ENCODE results near the gene SPTBN1. TPM values are rescaled to one million over a fixed set of nuclear protein-coding genes. Genes with fewer than 3 reads are reported as not detected.

Gene SPTBN1
- total RNA-seq, 2 experiments from 2014 or later: 103 to 107 TPM

DNA sequence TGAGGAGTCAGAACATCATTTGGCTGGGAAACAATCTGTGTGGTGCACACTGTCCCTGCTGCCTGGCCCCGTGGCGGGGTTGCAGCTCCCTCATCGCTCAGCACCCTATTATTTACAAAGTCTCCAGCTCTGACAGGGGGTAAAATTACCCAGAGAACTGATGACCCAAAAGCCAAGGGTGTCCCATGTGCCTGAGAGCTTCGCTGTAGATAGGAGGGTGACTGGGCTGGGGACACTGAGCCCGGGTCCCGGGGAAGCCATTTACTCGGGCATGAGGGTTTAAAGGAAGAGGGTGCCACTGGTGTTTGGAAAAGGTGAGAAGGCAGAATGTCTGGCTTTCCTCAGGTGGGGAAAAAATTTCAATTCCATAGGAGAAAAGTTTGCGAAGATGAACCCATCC lies 219.2 kb downstream of the SPTBN1 start:
- intact Hi-C loops (cut with micrococcal nuclease): no loop called here
- peaks cover 6% of the 10 kb centered on the region for H3K36me3 Mint-ChIP-seq (ENCODE audit: low read depth)
- no peak overlapping the region for H3K4me3 Mint-ChIP-seq
- DNase-seq: no peak
- no peak overlapping the region for H3K27ac Mint-ChIP-seq
- no peaks in the 10 kb centered on the region for H3K9me3 Mint-ChIP-seq
- H3K4me1 Mint-ChIP-seq (ENCODE audit: low read depth): peaks cover 24% of the 10 kb centered on the region
- CTCF ChIA-PET: interaction anchor here (0.6 to 6.5 kb wide), 3 partner anchors 9 to 338 kb away, joined by 3 to 50 read pairs (median 17); no protein-coding TSS in a partner anchor
- peaks cover 32% of the 10 kb centered on the region for H3K27me3 Mint-ChIP-seq (ENCODE audit: low read depth)

DNA sequence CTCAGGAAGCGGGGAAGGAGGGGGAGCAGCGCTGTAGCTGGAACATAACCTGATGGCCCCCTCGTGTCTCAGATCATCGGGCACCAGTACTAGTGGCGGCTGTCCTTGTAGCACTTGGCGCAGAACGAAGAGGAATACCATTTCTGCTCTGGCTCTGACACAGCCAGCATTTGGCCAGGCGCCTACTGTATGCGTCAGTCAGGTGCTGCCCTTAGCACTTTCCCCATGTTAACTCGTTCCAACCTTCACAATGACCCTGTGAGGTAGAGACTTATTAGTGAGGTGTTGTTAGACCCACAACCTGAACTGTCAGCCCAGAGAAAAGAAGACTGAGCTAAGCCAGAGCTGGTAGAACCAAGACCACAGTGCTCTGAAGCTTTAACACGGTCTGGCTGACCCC lies 219.6 kb downstream of the SPTBN1 start:
- CTCF ChIA-PET: interaction anchor here (0.6 to 6.5 kb wide), 3 partner anchors 9 to 337 kb away, joined by 3 to 50 read pairs (median 17); no protein-coding TSS in a partner anchor
- intact Hi-C loops (cut with micrococcal nuclease): no loop called here
- Mint-ChIP-seq H3K36me3 (ENCODE audit: low read depth) (peaks cover 5% of the 10 kb centered on the region), H3K4me3 (no peak overlapping the region), H3K4me1 (ENCODE audit: low read depth) (peaks cover 28% of the 10 kb centered on the region), H3K9me3 (no peaks in the 10 kb centered on the region), H3K27me3 (ENCODE audit: low read depth) (peaks cover 33% of the 10 kb centered on the region), H3K27ac (no peak overlapping the region)
- DNase-seq: no peak

DNA sequence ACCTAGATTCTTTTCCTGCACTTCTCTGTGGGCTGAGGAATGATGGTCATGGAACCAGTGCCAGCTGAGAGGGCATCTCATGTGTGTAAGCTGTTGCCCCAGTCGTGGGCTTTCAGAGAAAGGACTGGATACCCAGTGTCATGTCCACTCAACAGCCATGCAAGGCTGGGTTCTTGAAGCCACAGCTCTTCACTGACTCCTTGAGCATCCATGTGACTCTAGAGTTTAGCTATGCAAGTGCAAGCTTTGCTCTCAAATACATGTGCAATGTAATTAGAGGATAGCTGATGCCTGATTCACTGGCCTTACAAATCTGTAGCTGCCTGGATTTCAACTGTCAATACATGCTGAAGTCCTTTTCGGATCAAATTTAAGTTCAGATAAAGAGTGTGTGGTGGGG lies 220.5 kb downstream of the SPTBN1 start:
- H3K9me3 Mint-ChIP-seq: no peaks in the 10 kb centered on the region
- no peak for DNase-seq

DNA sequence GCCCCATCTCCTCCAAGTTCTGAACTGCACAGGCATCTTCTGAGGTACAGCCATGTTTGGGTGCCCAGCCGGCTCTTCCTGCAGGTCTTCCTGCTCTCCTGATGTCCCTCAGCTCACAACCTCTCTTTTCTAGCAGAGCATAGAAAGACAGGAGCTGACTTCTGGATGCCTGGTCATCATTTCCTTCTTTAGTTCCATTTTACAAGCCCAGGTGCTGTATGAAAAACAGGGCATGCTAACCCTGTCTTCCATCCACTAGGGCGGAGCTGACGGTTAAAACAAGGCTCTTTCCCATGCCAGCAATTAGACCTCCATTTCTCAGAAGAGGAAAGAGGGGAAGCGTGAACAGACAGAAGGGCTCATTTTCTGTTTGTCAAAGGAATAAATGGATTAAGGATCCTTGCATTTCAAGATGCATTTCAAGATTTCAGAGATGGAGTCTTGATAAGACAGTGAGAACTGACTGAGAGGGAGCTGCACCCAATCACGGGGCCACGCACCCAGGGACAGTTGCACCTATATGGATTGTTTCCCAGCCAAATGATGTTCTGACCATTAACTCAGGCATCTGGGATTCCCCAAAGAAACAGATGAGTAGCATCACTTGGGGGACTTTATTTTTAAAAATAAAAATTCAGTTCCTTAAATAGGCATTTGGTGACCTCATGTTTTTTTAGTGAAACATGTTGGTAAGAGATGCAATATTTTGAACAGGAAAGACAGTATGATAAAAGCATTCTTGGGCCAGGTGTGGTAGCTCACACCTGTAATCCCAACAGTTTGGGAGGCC lies 221.5 kb downstream of the SPTBN1 start:
- no peak overlapping the region for H3K4me3 Mint-ChIP-seq
- DNase-seq: no peak
- H3K27ac Mint-ChIP-seq: no peak overlapping the region
- H3K9me3 Mint-ChIP-seq: no peaks in the 10 kb centered on the region
- no peaks in the 10 kb centered on the region for H3K36me3 Mint-ChIP-seq (ENCODE audit: low read depth)
- intact Hi-C loops (cut with micrococcal nuclease): no loop called here
- H3K27me3 Mint-ChIP-seq (ENCODE audit: low read depth): peaks cover 39% of the 10 kb centered on the region
- CTCF ChIA-PET: interaction anchor here (2.0 to 6.5 kb wide), 3 partner anchors 11 to 27 kb away, joined by 4 to 50 read pairs (median 17); no protein-coding TSS in a partner anchor
- peaks cover 33% of the 10 kb centered on the region for H3K4me1 Mint-ChIP-seq (ENCODE audit: low read depth)

More for the DNA sequence above, 220.5 kb downstream of the SPTBN1 start:
- Mint-ChIP-seq H3K4me1 (ENCODE audit: low read depth) (peaks cover 35% of the 10 kb centered on the region), H3K36me3 (ENCODE audit: low read depth) (no peaks in the 10 kb centered on the region), H3K27me3 (ENCODE audit: low read depth) (peaks cover 39% of the 10 kb centered on the region), H3K27ac (no peak overlapping the region), H3K4me3 (no peak overlapping the region)
- CTCF ChIA-PET: interaction anchor here (3.3 to 6.5 kb wide), 2 partner anchors 10 to 28 kb away, joined by 17 to 50 read pairs; no protein-coding TSS in a partner anchor
- intact Hi-C loops (cut with micrococcal nuclease): no loop called here

DNA sequence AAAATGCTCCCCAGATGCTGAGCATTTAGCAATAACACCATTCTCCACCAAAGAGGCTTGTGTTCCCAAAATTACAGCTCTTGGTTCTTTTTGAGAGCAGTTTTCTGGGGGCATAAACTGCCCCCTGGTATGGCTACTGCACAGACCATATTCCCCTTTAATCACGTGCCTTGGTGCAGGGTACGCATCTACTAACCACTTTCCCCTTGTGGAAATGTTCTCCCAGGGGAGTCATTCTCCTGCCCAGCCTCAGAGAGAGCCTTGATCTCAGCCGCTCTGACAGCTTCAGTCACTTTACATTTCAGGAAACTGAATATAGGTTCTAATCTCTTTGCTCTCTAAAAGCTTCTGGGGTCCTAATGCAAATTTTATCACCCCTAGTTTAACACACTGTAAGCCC lies 222.6 kb downstream of the SPTBN1 start:
- DNase-seq: no peak
- peaks cover 38% of the 10 kb centered on the region for H3K27me3 Mint-ChIP-seq (ENCODE audit: low read depth)
- intact Hi-C loops (cut with micrococcal nuclease): no loop called here

DNA sequence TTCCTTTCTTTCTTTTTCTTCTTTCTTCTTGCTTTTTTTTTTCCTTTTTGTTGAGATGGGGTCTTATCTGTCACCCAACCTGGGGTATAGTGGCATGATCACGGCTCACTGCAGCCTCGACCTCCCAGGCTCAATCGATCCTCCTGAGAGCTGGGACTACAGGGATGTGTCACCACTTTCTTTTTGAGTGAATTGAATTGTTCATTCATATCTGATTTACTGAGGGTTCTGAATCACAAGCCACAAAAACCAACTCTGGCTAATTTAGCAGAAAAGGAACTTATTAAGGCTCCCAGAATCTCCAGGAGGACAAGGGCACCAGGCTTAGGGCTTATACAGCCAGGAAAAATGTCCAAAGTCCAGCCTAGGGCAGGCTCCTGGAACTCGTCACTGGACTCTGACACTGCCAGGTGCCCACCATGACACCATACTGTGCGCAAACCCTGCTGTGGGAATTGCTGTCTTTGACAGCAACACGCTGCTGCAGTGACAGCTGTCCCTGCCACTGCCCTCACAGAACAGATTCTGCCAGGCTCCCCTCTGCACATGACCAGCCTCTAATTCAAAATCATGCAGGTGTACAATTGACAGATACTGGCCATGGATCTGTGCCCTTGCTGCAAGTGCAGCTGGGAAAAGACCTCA lies 224.4 kb downstream of the SPTBN1 start:
- H3K4me3 Mint-ChIP-seq: no peak overlapping the region
- CTCF ChIA-PET: interaction anchor here (0.6 to 6.5 kb wide), 7 partner anchors 14 to 668 kb away, joined by 3 to 50 read pairs (median 4); no protein-coding TSS in a partner anchor
- no peaks in the 10 kb centered on the region for H3K9me3 Mint-ChIP-seq
- H3K27ac Mint-ChIP-seq: peak overlapping the region; percentile 11
- intact Hi-C loops (cut with micrococcal nuclease): loop anchor here (1.0 to 10.0 kb wide), 9 partner anchors 7 to 626 kb away; partner anchors contain the start of gene EML6
- H3K27me3 Mint-ChIP-seq (ENCODE audit: low read depth): peaks cover 37% of the 10 kb centered on the region
- H3K4me1 Mint-ChIP-seq (ENCODE audit: low read depth): peaks cover 18% of the 10 kb centered on the region
- peak; percentile 68 for DNase-seq
- H3K36me3 Mint-ChIP-seq (ENCODE audit: low read depth): no peaks in the 10 kb centered on the region

More for the DNA sequence above, 222.6 kb downstream of the SPTBN1 start:
- no peak overlapping the region for H3K4me3 Mint-ChIP-seq
- CTCF ChIA-PET: interaction anchor here (0.5 to 6.5 kb wide), 7 partner anchors 12 to 737 kb away, joined by 3 to 50 read pairs (median 4); no protein-coding TSS in a partner anchor
- no peaks in the 10 kb centered on the region for H3K36me3 Mint-ChIP-seq (ENCODE audit: low read depth)
- no peaks in the 10 kb centered on the region for H3K9me3 Mint-ChIP-seq
- H3K4me1 Mint-ChIP-seq (ENCODE audit: low read depth): peaks cover 22% of the 10 kb centered on the region
- H3K27ac Mint-ChIP-seq: no peak overlapping the region

DNA sequence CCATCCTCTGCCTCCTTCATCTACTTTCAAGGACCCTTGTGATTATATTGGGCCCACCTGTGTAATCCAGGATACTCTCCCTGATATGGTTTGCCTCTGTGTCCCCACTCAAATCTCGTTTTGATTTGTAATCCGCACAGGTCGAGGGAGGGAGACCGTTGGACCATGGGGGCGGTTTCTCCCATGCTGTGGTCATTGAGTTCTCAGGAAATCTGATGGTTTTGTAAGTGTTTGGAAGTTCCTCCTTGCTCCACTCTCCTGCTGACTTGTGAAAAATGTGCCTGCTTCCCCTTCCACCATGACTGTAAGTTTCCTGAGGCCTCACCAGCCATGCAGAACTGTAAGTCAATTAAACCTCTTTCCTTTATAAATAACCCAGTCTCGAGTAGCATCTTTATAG lies 225.3 kb downstream of the SPTBN1 start:
- CTCF ChIA-PET: interaction anchor here (0.5 to 6.5 kb wide), 4 partner anchors 15 to 96 kb away, joined by 3 to 50 read pairs (median 6); no protein-coding TSS in a partner anchor
- no peak for DNase-seq
- H3K36me3 Mint-ChIP-seq (ENCODE audit: low read depth): no peaks in the 10 kb centered on the region
- H3K9me3 Mint-ChIP-seq: no peaks in the 10 kb centered on the region
- H3K4me3 Mint-ChIP-seq: no peak overlapping the region
- no peak overlapping the region for H3K27ac Mint-ChIP-seq
- peaks cover 18% of the 10 kb centered on the region for H3K4me1 Mint-ChIP-seq (ENCODE audit: low read depth)
- H3K27me3 Mint-ChIP-seq (ENCODE audit: low read depth): peaks cover 32% of the 10 kb centered on the region
- intact Hi-C loops (cut with micrococcal nuclease): loop anchor here (1.0 to 10.0 kb wide), 4 partner anchors 8 to 627 kb away; no protein-coding TSS in a partner anchor

DNA sequence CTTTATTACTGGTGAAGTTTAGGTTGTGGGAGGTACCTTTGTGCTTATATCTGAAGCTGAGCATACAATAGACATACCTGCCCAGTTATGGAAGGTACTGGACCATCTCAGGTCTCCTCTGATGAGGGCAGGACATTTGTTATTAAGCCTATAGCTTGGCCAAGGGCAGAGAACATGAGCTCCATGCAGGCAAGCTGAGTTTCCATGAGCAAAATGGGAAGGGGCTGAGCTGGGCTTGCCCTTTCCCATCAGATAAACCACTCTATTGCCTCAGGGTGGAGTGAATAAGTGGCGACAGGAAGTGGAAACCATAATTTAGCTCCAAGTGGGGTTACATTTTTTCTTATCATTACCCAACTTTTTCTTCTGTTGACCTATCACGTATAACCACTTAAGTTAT lies 227.5 kb downstream of the SPTBN1 start:
- Mint-ChIP-seq H3K4me1 (ENCODE audit: low read depth) (peaks cover 23% of the 10 kb centered on the region), H3K9me3 (no peaks in the 10 kb centered on the region), H3K27me3 (ENCODE audit: low read depth) (peaks cover 18% of the 10 kb centered on the region), H3K36me3 (ENCODE audit: low read depth) (no peaks in the 10 kb centered on the region), H3K4me3 (no peak overlapping the region), H3K27ac (no peak overlapping the region)
- intact Hi-C loops (cut with micrococcal nuclease): loop anchor here (5.0 to 10.0 kb wide), 2 partner anchors 409 to 619 kb away; no protein-coding TSS in a partner anchor
- CTCF ChIA-PET: interaction anchor here (0.9 to 2.9 kb wide), 3 partner anchors 18 to 25 kb away, joined by 3 to 15 read pairs (median 4); no protein-coding TSS in a partner anchor
- DNase-seq: no peak

DNA sequence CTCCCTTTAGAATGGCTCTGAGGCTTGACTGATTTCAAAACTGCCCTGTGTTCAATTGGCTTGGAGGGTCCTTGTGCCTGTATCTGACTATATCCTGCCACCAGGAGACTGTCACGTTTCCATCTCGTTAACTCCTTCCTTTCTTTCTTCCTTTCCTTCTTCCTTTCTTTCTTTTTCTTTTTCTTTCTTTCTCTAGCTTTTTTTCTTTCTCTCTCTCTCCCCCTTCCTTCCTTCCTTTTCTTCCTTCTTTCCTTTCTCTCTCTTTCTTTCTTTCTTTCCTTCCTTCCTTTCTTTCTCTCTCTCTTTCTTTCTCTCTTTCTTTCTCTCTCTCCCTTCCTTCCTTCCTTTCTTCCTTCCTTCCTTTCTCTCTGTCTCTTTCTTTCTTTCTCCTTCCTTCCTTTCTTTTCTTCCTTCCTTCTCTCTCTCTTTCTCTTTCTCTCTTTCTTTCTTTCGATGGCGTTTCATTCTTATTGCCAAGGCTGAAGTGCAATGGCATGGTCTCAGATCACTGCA lies 229.2 kb downstream of the SPTBN1 start:
- CTCF ChIA-PET: interaction anchor here (0.6 to 1.3 kb wide), 2 partner anchors 20 to 59 kb away, joined by 4 to 6 read pairs; no protein-coding TSS in a partner anchor
- intact Hi-C loops (cut with micrococcal nuclease): loop anchor here (10.0 kb wide), 1 partner anchor 411 kb away; no protein-coding TSS in a partner anchor

DNA sequence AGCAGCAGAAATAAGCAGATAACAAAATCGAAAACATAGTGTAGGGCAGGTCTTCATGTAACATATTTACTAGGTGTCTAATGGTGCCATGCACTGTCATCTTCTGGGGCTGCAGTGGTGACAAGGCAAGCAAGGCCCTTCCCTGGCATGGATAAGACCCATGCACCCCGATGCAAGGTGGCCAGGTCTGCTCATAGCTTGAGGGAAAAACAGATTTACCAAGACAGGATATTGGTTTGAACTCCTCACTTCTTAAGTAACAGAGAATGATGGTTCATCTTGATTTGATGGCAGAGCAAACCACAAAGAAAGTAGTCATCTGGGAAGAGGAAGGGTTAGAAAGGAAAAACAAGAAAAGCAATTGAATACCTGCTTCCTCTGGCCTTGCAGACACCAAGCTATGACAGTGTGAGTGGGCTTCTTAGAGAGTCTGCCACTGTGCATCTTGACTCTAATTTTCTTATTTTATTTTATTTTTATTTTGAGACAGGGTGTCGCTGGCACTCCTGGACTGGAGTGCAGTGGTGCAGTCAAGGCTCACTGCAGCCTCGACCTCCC lies 231.5 kb downstream of the SPTBN1 start:
- CTCF ChIA-PET: no interaction called here
- Mint-ChIP-seq H3K4me3 (no peak overlapping the region), H3K4me1 (ENCODE audit: low read depth) (peaks cover 5% of the 10 kb centered on the region), H3K27ac (no peak overlapping the region), H3K36me3 (ENCODE audit: low read depth) (no peaks in the 10 kb centered on the region), H3K27me3 (ENCODE audit: low read depth) (peaks cover 11% of the 10 kb centered on the region), H3K9me3 (no peaks in the 10 kb centered on the region)
- intact Hi-C loops (cut with micrococcal nuclease): loop anchor here (10.0 kb wide), 1 partner anchor 413 kb away; no protein-coding TSS in a partner anchor
- no peak for DNase-seq

More for the DNA sequence above, 229.2 kb downstream of the SPTBN1 start:
- DNase-seq: no peak
- peaks cover 17% of the 10 kb centered on the region for H3K27me3 Mint-ChIP-seq (ENCODE audit: low read depth)
- no peak overlapping the region for H3K4me3 Mint-ChIP-seq
- peaks cover 18% of the 10 kb centered on the region for H3K4me1 Mint-ChIP-seq (ENCODE audit: low read depth)
- no peak overlapping the region for H3K27ac Mint-ChIP-seq
- H3K9me3 Mint-ChIP-seq: no peaks in the 10 kb centered on the region
- no peaks in the 10 kb centered on the region for H3K36me3 Mint-ChIP-seq (ENCODE audit: low read depth)

DNA sequence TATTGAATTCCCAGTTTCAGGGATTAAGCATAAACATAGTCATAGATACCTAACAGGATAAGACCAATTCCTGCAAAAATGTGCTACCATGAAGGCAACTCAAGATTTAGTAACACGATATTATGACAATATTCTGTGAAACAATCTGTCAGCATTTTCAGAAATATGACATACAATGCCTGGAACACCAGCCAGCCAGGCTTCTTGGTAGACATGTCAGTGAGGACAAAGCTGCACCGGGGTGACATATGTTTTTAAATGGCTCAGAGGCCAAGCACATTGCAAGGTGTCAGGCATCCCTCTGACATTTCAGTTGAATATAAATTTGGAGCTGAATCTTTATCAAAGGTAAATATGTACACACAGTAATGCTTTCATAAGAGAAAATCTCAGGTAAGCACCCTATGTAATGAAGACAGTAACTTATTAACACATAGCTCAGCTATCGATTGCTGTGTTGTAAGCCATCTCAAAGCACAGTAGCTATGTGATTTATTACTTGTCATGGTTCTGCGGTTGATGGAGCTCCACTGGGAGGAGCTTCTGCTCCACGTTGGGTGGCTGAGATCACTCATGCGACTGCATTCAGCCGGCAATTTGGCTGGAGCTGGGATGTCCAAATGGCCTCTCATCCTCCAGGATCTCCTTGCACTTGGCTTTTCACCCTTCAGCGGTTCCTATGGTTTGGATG lies 235.5 kb downstream of the SPTBN1 start:
- peaks cover 8% of the 10 kb centered on the region for H3K27me3 Mint-ChIP-seq (ENCODE audit: low read depth)
- H3K4me3 Mint-ChIP-seq: no peak overlapping the region
- H3K36me3 Mint-ChIP-seq (ENCODE audit: low read depth): no peaks in the 10 kb centered on the region

More for the DNA sequence above, 235.5 kb downstream of the SPTBN1 start:
- Mint-ChIP-seq H3K4me1 (ENCODE audit: low read depth) (peaks cover 5% of the 10 kb centered on the region), H3K9me3 (no peaks in the 10 kb centered on the region), H3K27ac (no peak overlapping the region)
- intact Hi-C loops (cut with micrococcal nuclease): no loop called here
- DNase-seq: no peak
- CTCF ChIA-PET: interaction anchor here (0.7 to 4.1 kb wide), 5 partner anchors 14 to 167 kb away, joined by 3 to 30 read pairs (median 3); no protein-coding TSS in a partner anchor
